ENCODE data around the gene BANF2.

DNA sequence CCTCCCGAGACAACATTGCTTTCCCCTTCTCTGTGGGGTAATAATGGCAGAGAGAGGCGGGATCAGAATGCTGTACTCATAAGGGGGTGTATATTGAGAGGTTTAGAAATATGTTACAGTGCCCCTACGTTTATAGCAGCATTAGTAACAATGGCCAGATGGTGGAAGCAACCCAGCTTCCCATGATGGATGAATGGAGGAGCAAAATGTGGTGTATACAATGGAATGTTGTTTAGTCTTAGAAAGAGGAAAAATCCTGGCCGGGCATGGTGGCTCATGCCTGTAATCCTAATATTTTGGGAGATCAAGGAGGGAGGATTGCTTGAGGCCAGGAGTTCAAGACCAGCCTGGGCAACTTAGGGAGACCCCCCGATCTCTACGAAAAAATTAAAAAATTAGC lies 12.9 kb downstream of the BANF2 start:
- TF ChIP-seq CTCF (conservative IDR thresholded peaks at IDR 0.05; ENCODE audit: low read depth, low read length) = 0 out of 2 replicates have a peak, but pooled peaks have one; percentile 14
- no peak for TF ChIP-seq CEBPB (IDR thresholded peaks at IDR 0.05; ENCODE audit: low read depth, low read length)
- no peak for TF ChIP-seq MAZ (IDR thresholded peaks at IDR 0.05; ENCODE audit: borderline replicate concordance, low read depth, low read length)
- TF ChIP-seq, protein P1, sequence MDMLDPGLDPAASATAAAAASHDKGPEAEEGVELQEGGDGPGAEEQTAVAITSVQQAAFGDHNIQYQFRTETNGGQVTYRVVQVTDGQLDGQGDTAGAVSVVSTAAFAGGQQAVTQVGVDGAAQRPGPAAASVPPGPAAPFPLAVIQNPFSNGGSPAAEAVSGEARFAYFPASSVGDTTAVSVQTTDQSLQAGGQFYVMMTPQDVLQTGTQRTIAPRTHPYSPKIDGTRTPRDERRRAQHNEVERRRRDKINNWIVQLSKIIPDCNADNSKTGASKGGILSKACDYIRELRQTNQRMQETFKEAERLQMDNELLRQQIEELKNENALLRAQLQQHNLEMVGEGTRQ (IDR thresholded peaks at IDR 0.05; ENCODE audit: low read depth, low read length) = no peak
- no peak for TF ChIP-seq RAD21 (IDR thresholded peaks at IDR 0.05; ENCODE audit: low read length)
- no peak for TF ChIP-seq POLR2A (IDR thresholded peaks at IDR 0.05; ENCODE audit: low read depth, low read length)
- no peak for TF ChIP-seq MAFK (IDR thresholded peaks at IDR 0.05; ENCODE audit: low read depth, low read length)
- TF ChIP-seq RCOR1 (IDR thresholded peaks at IDR 0.05; ENCODE audit: insufficient replicate concordance, low read length) = no peak
- no peak for TF ChIP-seq RFX5 (IDR thresholded peaks at IDR 0.05; ENCODE audit: low read depth, low read length)
- TF ChIP-seq CHD1 (IDR thresholded peaks at IDR 0.05; ENCODE audit: low read depth, low read length) = no peak
- no peak for TF ChIP-seq SMC3 (IDR thresholded peaks at IDR 0.05; ENCODE audit: low read depth, low read length)
- no peak for TF ChIP-seq NFE2L2 (IDR thresholded peaks at IDR 0.05; ENCODE audit: low read depth, low read length)

Data from IMR-90 (cell line).